Neural cell (in vitro differentiated cells): Measurements from ENCODE around the gene PPM1L.

Source experiments
- CTCF ChIP-seq: fragments of 450-650 bp; IDR thresholded peaks from 2 replicates; pipeline ENCODE4 v1.5.1; 2014; ENCODE audit warnings: antibody characterized with exemption, mild to moderate bottlenecking, moderate library complexity; ENCODE audit not compliant: poor library complexity, severe bottlenecking
- EP300 ChIP-seq: fragments of 450-650 bp; conservative IDR thresholded peaks from 2 replicates; pipeline ENCODE4 v1.6.1; 2014; ENCODE audit warnings: antibody characterized with exemption, mild to moderate bottlenecking, moderate library complexity; ENCODE audit not compliant: poor library complexity, severe bottlenecking
- EZH2 ChIP-seq: fragments of 200-600, 300-800 bp; shearing (Covaris generic), sonication (generic); IDR thresholded peaks from 2 replicates; pipeline ENCODE4 v1.6.1; 2014; ENCODE audit warnings: antibody characterized with exemption, low read length, borderline replicate concordance, mild to moderate bottlenecking; ENCODE audit not compliant: insufficient read depth, poor library complexity, severe bottlenecking
- POLR2AphosphoS5 ChIP-seq: IDR thresholded peaks from 2 replicates; pipeline ENCODE4 v1.6.1; 2012
- RAD21 ChIP-seq: fragments of 450-650 bp; conservative IDR thresholded peaks from 2 replicates; pipeline ENCODE4 v1.6.1; 2014; ENCODE audit warnings: antibody characterized with exemption, mild to moderate bottlenecking, moderate library complexity
- TAF1 ChIP-seq: IDR thresholded peaks from 2 replicates; pipeline ENCODE4 v1.6.1; 2012; ENCODE audit warnings: low read depth
- TF ChIP-seq, protein P1 (sequence below): IDR thresholded peaks from 2 replicates; pipeline ENCODE4 v1.6.1; 2012; ENCODE audit warnings: borderline replicate concordance

GRCh38 chr3:160856450-160856849 lies 100.4 kb downstream of the PPM1L start:
- TF ChIP-seq CTCF (no peak), EZH2 (no peak), POLR2AphosphoS5 (no peak), EP300 (no peak), TAF1 (no peak), RAD21 (no peak)
- TF ChIP-seq, protein P1, sequence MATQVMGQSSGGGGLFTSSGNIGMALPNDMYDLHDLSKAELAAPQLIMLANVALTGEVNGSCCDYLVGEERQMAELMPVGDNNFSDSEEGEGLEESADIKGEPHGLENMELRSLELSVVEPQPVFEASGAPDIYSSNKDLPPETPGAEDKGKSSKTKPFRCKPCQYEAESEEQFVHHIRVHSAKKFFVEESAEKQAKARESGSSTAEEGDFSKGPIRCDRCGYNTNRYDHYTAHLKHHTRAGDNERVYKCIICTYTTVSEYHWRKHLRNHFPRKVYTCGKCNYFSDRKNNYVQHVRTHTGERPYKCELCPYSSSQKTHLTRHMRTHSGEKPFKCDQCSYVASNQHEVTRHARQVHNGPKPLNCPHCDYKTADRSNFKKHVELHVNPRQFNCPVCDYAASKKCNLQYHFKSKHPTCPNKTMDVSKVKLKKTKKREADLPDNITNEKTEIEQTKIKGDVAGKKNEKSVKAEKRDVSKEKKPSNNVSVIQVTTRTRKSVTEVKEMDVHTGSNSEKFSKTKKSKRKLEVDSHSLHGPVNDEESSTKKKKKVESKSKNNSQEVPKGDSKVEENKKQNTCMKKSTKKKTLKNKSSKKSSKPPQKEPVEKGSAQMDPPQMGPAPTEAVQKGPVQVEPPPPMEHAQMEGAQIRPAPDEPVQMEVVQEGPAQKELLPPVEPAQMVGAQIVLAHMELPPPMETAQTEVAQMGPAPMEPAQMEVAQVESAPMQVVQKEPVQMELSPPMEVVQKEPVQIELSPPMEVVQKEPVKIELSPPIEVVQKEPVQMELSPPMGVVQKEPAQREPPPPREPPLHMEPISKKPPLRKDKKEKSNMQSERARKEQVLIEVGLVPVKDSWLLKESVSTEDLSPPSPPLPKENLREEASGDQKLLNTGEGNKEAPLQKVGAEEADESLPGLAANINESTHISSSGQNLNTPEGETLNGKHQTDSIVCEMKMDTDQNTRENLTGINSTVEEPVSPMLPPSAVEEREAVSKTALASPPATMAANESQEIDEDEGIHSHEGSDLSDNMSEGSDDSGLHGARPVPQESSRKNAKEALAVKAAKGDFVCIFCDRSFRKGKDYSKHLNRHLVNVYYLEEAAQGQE: no peak
